ENCODE results near the gene SPEM1. TPM values are rescaled to one million over a fixed set of nuclear protein-coding genes. Genes with fewer than 3 reads are reported as not detected.

The SPEM1 gene
- total RNA-seq, 1 donor from 2014 or later: not detected

DNA sequence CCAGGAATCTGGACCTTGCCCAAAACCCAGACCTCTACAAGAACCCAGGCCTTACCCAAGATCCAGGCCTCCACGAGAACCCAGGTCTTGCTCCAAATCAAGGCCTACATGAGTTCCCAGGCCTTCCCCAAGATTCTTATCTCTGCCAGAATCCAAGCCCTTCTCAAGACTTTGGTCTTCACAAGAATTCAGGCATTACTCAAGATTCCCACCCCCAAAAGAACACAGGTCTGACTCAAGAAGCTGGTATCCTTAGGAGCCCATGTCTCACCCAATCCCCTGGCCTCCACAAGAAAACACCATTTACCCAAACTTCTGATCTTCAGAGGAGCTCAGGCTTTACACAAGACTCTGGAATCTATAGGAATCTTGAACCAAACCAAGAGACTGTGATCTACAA lies 11.1 kb downstream of the SPEM1 start:
- no peak for DNase-seq (ENCODE audit: low read depth)
- Histone ChIP-seq H3K36me3 (ENCODE audit: control insufficient read depth, insufficient read depth, low read length) (no peaks in the 10 kb centered on the region), H3K4me3 (ENCODE audit: low read depth, low read length) (no peak overlapping the region), H3K27me3 (ENCODE audit: control insufficient read depth, insufficient read depth, low read length) (no peaks in the 10 kb centered on the region)
- TF ChIP-seq, protein P1, sequence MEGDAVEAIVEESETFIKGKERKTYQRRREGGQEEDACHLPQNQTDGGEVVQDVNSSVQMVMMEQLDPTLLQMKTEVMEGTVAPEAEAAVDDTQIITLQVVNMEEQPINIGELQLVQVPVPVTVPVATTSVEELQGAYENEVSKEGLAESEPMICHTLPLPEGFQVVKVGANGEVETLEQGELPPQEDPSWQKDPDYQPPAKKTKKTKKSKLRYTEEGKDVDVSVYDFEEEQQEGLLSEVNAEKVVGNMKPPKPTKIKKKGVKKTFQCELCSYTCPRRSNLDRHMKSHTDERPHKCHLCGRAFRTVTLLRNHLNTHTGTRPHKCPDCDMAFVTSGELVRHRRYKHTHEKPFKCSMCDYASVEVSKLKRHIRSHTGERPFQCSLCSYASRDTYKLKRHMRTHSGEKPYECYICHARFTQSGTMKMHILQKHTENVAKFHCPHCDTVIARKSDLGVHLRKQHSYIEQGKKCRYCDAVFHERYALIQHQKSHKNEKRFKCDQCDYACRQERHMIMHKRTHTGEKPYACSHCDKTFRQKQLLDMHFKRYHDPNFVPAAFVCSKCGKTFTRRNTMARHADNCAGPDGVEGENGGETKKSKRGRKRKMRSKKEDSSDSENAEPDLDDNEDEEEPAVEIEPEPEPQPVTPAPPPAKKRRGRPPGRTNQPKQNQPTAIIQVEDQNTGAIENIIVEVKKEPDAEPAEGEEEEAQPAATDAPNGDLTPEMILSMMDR (IDR thresholded peaks at IDR 0.05; ENCODE audit: insufficient read depth, low read length, poor library complexity, severe bottlenecking): no peak

DNA sequence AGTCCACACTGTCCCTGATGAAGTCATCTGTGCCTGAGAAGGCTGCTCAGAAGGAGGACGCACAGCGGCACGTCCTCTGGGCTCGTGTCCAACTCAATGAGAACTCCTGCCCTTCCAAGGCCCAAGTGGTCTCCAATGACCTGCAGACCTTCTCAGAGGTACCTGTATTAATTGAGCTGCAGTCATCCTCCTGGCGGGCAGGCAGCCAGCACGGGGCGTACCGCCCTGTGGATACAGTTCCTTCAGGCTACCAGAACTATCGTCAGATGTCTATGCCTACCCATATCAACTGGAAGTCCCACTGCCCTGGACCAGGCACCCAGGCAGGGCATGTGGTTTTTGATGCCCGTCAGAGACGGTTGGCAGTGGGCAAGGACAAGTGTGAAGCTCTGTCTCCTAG lies 12.2 kb downstream of the SPEM1 start:
- DNase-seq (ENCODE audit: low read depth): no peak
- Histone ChIP-seq H3K4me3 (ENCODE audit: low read depth, low read length) (no peak overlapping the region), H3K36me3 (ENCODE audit: control insufficient read depth, insufficient read depth, low read length) (no peaks in the 10 kb centered on the region), H3K27me3 (ENCODE audit: control insufficient read depth, insufficient read depth, low read length) (no peaks in the 10 kb centered on the region)
- TF ChIP-seq, protein P1 (IDR thresholded peaks at IDR 0.05; ENCODE audit: insufficient read depth, low read length, poor library complexity, severe bottlenecking): no peak

DNA sequence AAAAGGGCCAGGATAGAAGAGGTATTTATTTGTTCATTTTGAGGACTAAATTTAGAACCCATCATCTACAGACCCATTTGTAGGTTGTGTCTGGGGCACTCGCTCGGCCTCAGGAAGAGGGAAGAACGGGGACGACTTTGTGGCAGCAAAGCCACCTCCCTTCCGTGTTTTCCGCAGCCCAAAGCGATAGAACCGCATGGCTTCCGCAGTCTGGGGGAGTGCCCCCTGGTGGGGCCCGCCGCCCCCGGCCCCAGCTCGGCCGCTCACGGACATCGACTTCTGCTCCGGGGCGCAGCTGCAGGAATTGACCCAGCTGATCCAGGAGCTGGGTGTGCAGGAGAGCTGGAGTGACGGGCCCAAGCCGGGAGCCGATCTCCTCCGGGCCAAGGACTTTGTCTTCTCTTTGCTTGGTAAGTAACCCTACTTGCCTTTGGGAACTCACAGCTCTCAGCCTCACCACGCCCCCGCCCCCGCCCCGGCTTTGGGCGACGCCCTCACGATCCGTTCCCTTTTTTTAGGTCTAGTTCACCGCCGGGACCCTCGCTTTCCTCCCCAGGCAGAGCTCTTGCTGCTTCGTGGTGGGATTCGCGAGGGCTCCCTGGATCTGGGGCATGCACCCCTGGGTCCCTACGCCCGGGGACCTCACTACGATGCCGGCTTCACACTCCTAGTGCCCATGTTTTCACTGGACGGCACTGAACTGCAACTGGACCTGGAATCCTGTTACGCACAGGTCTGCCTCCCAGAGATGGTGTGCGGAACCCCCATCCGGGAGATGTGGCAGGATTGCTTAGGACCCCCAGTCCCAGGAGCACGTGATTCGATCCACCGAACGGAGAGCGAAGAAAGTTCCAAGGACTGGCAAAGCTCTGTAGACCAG lies 15.8 kb downstream of the SPEM1 start:
- peaks cover 2% of the 10 kb centered on the region for H3K27me3 ChIP-seq (ENCODE audit: control insufficient read depth, insufficient read depth, low read length)
- peak overlapping the region; percentile 73 for H3K4me3 ChIP-seq (ENCODE audit: low read depth, low read length)
- no peaks in the 10 kb centered on the region for H3K36me3 ChIP-seq (ENCODE audit: control insufficient read depth, insufficient read depth, low read length)
- TF ChIP-seq, protein P1 (IDR thresholded peaks at IDR 0.05; ENCODE audit: insufficient read depth, low read length, poor library complexity, severe bottlenecking): peak; percentile 48
- DNase-seq (ENCODE audit: low read depth): no peak

DNA sequence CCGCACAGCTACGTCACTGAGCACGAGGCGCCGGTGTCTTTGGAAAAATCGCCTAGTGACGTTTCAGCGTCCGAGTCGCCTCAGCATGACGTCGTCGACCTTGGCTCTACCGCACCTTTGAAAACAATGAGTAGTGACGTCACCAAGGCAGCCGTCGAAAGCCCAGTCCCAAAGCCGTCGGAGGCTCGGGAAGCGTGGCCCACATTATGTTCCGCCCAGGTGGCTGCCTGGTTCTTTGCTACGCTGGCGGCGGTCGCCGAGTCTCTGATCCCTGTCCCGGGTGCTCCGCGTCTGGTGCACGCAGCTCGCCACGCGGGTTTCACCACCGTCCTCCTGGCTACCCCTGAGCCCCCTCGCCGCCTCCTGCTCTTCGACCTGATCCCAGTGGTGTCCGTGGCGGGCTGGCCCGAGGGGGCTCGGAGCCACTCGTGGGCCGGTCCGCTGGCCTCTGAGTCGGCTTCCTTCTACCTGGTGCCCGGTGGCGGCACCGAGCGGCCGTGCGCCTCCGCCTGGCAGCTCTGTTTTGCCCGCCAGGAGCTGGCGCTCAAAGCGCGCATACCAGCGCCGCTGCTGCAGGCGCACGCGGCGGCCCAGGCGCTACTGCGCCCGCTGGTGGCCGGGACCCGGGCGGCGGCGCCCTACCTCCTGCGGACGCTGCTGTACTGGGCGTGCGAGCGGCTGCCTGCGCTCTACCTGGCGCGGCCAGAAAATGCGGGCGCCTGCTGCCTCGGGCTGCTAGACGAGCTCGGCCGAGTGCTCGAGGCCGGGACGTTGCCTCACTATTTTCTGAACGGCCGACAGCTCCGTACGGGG lies 16.6 kb downstream of the SPEM1 start:
- Histone ChIP-seq H3K4me3 (ENCODE audit: low read depth, low read length) (peak overlapping the region; percentile 73), H3K36me3 (ENCODE audit: control insufficient read depth, insufficient read depth, low read length) (no peaks in the 10 kb centered on the region), H3K27me3 (ENCODE audit: control insufficient read depth, insufficient read depth, low read length) (peaks cover 2% of the 10 kb centered on the region)
- TF ChIP-seq, protein P1 (IDR thresholded peaks at IDR 0.05; ENCODE audit: insufficient read depth, low read length, poor library complexity, severe bottlenecking): peak; percentile 64
- DNase-seq (ENCODE audit: low read depth): no peak

DNA sequence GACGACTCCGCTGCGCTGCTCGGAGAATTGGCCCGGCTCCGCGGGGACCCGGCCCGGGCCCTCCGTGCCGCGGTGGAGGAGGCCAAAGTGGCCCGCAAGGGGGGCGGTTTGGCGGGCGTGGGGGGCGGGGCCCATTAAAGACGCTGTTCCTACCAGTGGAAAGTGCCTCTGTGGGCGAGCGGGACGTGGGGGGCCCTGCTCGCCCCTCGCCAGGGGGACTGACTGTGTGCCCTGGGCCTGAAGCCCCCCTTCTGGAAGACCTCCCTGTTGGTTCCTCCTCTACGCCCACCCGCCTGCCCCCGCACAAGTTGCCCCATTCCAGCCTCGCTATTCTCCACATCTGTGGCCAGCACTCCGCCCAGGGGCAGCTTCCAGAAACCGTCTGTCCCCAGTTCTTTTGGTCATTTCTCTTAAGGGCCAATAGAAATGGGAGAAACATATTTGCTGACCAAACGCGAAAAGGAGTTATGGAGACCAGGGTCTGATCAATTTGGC lies 17.3 kb downstream of the SPEM1 start:
- peaks cover 2% of the 10 kb centered on the region for H3K27me3 ChIP-seq (ENCODE audit: control insufficient read depth, insufficient read depth, low read length)
- H3K4me3 ChIP-seq (ENCODE audit: low read depth, low read length): peak overlapping the region; percentile 28
- no peak for DNase-seq (ENCODE audit: low read depth)
- no peaks in the 10 kb centered on the region for H3K36me3 ChIP-seq (ENCODE audit: control insufficient read depth, insufficient read depth, low read length)
- TF ChIP-seq, protein P1 (IDR thresholded peaks at IDR 0.05; ENCODE audit: insufficient read depth, low read length, poor library complexity, severe bottlenecking): no peak

Data from kidney epithelial cell (primary cell).